GM18499 (cell line): Measurements from ENCODE around the gene SSTR5.

Experiments
- ATAC-seq: cut with Tn5 transposase; IDR thresholded peaks from one replicate; pipeline ENCODE4 v1.9.1; 2021; ENCODE audit warnings: moderate number of reproducible peaks; ENCODE audit not compliant: insufficient read depth, unreplicated experiment

SSTR5 gene

GRCh38 chr16:1053700-1054368, 18.7 kb upstream of the SSTR5 start:
- no peak for ATAC-seq

- ATAC-seq, result no peak
These were observed 17.6 kb upstream of the SSTR5 start for GRCh38 chr16:1054660-1055556.

- no peak for ATAC-seq
These were observed 17.0 kb upstream of the SSTR5 start for GRCh38 chr16:1055557-1055924.

GRCh38 chr16:1056196-1056595, 16.4 kb upstream of the SSTR5 start:
- ATAC-seq, result no peak

DNA sequence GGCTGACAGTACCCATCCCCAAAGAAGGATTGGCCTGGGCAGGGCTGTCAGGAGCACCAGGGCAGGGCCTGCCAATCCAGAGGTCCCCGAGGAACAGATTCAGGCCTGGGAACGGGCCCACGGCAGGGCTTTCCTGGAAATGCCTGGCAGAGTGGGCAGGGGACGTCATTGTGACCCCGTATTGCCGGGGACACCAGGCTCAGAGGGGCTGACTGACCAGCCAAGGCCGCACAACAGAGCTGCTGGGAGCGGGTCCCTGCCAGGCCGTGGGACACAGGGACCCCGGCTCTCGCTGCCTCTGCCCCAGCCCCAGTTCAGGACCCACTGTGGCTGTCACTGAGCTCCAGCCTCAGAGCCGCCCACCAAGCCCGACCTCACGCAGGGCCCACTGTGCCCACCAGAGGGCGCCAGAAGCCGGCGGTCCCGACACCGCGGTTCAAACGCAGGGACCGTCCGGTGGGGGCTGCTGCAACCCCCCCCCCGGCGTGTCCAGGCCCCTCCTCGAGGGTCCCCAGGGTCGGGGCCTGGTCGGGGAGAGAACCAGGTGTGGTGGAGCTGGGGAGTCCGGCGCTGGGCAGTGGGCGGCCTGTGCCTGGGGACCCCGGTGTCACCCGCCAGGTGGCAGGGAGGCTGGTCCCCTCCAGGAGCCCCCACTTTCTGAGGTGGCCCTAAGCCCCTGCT, 15.2 kb upstream of the SSTR5 start:
- no peak for ATAC-seq

GRCh38 chr16:1058216-1058615, 14.3 kb upstream of the SSTR5 start:
- no peak for ATAC-seq

DNA sequence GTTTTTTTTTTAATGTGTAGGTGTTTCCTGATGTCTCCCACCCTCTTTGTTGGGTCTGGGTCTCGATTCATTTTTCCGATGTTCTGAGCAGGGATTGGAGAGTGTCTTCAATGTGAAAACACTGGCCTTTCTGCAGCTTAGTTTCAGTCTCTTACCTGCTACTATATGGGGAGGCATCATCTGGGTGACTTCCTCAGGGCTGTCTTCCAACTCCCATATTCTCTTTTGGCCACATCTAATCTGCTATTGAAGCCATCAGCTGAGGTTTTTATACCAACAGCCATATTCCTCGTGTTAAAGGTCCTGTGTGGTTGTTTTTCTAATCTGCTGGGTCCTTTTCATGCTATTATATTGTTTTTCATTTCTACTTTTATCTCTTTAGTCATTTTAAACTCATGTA, 13.2 kb upstream of the SSTR5 start:
- ATAC-seq, result no peak

DNA sequence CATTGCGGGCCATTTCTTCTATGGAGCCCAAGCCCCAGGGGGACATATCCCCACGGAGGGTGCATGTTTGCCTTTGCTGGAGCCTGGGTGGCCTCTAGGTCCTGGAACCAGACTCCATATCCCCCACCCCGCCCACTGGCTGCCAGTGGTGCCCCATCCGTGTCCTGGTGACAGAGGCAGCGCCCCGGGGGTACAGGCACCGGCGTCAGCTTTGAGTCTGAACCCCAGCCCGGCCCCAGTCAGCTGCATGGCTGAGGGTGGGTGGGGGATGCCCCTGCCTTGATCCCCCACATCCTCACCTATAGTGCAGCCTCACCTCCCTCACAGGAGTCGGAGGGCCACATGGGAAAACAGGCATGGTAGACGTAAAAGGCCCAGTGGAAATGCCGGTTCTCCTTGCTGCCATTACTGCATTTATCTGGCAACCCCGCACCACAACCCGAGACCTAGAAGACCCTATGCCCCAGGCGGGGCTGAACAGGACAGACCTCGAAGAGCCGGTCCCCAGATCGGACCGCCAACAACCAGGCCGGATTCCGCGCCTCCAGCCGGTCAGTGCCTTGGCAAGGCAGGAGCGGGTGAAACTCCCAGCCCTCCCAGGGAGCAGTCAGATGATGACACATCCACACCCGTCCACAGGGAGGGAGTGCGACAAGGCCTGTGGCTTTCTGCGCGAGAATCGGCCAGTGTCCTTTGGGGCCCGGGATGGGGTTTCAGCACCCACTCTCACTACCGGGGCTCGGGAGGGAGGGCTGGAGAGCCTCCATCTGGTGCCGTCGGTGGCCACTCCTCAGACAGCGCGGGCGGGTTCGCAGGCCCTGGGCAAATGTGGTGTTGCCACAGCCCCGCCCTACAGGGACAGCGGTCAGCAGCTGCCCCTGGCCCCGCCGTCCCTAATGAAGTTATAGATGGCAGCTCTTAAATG, 11.9 kb upstream of the SSTR5 start:
- ATAC-seq, result no peak

DNA sequence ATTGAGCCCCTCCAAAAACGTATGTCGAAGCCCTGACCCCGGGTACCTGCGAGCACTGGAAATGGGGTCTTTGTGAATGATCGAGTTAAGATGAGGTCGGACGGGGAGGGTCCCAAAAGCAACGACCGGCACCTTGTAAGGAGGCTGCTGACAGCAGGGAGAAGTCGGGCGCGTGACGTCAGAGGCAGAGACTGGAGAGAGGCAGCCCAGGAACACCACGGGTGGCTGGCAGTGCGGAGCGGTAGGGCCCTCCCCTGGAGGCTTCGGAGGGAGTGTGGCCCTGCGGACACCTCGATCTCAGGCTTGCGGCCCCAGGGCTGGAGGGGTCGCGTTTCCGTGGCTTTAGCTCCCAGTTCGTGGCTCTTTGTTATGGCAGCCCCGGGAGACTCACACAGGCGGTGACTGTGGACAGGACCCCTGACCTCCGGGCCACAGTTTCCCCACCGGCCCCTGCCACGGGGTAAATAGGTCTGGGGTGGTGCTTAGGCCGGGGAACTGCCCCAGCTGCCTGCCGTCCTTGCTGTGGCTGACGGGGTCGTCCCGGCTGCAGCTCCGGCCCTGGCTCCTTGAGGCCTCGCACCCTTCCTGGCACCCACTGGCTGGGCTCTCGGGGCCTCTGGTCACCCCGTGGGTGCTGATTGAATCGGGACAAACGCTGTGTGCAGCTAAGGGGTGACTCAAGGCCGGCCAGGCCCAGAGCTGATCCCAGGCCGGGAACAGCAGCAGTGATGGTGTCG, 10.6 kb upstream of the SSTR5 start:
- ATAC-seq, result no peak

DNA sequence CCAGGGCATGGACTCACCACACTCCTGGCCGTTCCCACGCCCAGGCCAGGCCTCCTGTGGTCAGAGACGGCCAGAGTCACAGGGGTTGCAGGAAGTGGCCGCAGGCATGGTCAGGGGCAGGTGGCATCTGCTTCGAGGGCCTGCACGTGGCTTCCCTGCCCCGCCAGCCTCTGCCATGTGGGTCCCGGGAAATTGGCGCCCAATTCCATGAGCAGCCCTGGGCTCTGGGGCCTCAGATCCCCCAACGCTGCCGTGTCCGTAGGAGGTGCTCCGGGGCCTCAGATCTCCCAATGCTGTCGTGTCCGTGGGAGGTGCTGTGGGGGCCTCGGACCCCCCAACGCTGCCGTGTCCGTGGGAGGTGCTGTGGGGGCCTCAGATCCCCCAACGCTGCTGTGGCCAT, 9.7 kb upstream of the SSTR5 start:
- no peak for ATAC-seq

DNA sequence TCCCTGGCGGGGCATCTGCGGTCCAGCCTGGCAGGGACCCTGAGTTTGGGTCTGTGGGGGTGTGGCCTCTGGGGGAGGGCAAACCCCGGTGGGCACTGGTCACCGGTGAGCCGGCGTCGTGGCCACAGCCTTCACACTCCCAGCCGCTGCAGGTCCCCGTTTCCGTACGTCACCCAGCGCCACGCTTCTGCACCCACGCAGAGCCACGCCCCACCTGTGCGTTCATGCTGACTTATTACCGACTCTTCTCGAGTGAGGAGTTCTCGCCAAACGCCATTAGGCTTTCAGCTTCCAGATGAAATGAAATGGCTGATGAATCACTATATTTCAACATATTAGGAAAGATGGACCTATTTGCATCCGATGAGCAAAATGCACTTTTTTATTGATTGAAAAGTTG, 8.8 kb upstream of the SSTR5 start:
- ATAC-seq, result no peak

DNA sequence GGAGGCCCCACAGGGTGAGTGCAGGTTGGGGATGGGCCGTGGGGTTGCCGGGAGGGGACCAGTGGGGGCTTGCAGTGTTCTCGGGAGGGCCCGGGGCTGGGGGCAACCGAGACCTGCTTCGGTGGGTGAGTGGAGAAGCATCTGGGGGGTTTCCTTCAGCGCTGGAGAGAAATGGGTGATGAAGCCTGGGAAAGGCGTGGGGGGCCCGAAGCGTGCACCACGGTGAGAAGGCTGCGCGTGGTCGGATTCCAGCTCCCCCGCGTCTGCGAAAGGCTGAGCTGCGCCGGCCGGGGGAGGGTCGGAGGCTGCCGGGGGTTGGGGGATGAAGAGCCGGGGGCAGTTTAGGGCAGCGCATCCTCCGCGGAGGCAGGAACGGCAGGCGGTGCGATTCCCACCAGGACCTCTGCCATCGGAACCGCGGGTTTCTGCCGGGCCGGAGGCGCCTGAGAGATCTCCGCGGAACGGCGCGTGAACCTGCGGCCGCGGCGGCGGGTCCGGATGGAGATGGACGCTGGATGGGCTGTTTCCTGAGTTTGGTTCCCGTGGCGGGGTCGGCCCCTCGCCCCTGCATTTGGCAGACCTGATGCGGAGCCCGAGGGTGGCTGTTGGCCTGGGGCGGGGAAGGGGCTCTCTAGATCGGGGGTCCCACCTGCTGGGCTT, 6.9 kb upstream of the SSTR5 start:
- no peak for ATAC-seq

DNA sequence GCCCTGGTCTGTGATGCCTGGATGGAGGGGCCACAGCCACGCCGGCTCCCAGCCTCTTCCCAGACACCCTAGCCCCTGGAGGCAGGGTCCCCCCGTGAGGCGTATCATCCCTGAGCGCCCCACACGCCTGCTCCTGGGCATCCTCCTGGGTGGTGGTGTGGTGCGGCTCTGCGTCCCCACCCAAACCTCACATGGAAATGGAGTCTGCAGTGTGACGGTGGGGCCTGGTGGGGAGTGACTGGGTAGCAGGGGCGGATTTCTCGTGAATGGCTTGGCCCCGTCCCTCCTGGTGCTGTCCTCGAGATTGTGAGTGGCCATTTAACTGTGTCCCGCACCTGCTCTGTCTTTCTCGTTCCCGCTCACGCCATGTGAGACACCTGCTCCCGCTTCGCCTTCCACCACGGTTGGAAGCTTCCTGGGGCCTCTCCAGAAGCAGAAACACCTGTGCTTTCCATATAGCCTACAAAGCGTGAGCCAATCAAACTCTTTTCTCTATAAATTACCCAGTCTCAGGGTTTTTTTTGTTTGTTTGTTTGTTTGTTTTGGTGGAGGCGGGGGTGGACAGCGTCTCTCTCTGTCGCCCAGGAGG, 5.9 kb upstream of the SSTR5 start:
- ATAC-seq, result no peak

GRCh38 chr16:1067629-1068028, 4.9 kb upstream of the SSTR5 start:
- no peak for ATAC-seq

- ATAC-seq, result no peak
These were observed 4.1 kb upstream of the SSTR5 start for GRCh38 chr16:1068451-1068850.

DNA sequence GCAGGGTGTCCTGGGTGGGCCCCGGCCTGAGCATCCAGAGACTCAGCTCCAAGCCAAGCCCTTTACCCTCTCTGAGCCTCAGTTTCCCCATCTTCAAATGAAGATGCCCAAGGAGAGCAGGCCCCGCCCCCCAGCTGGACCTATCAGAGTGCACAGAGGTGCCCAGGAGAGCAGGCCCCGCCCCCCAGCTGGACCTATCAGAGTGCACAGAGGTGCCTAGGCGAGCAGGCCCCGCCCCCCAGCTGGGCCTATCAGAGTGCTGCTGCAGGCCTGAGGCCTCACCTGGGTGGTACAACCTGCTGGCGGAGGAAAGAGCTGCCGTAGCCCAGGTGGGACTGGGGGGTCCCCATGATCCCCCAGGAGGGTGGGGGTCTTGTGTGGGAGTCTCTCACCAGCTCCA, 3.4 kb upstream of the SSTR5 start:
- ATAC-seq, result no peak

- ATAC-seq, result no peak
These were observed 2.3 kb upstream of the SSTR5 start for GRCh38 chr16:1070084-1070863.

GRCh38 chr16:1070864-1071408, 1.6 kb upstream of the SSTR5 start:
- ATAC-seq, result no peak
